Left lung (tissue), 10 donors: ENCODE results near the gene CDKN2B. TPM values are rescaled to one million over a fixed set of nuclear protein-coding genes. Genes with fewer than 3 reads are reported as not detected.

Source experiments
- ATAC-seq: fragments of 200-7000 bp; cut with Tn5 transposase; one replicate; pipeline ENCODE4 v1.9.1; 2020; ENCODE audit warnings: moderate library complexity
- DNase-seq, 4 donors: peaks; one replicate each; pipeline ENCODE4 v3.0.0-alpha.2; 2013 to 2020
- H3K27ac ChIP-seq, 2 donors: fragments of 200-600 bp; sonication (generic) in 1 of 2; one replicate each; pipeline versions ENCODE4 v1.5.0 to v1.8.0; 2020 to 2021
- H3K27me3 ChIP-seq, 2 donors: fragments of 200-600 bp; sonication (generic) in 1 of 2; one replicate each; pipeline versions ENCODE4 v1.5.0 to v1.8.0; 2020 to 2021
- H3K36me3 ChIP-seq, 2 donors: fragments of 200-600 bp; sonication (generic) in 1 of 2; one replicate each; pipeline versions ENCODE4 v1.5.0 to v1.8.0; 2020 to 2021
- H3K4me1 ChIP-seq, 2 donors: fragments of 200-600 bp; one replicate each; pipeline ENCODE4 v1.8.0; 2021
- H3K4me3 ChIP-seq, 2 donors: fragments of 200-600 bp; sonication (generic) in 1 of 2; one replicate each; pipeline versions ENCODE4 v1.5.0 to v1.8.0; 2020 to 2021; ENCODE audit warnings: mild to moderate bottlenecking in 1 of 2
- H3K9me3 ChIP-seq, 2 donors: fragments of 200-600 bp; sonication (generic) in 1 of 2; one replicate each; pipeline versions ENCODE4 v1.5.0 to v1.8.0; 2020 to 2021
- CTCF ChIP-seq, 2 donors: fragments of 200-600 bp; sonication (generic) in 1 of 2; IDR thresholded peaks; one replicate each; pipeline versions ENCODE4 v1.5.0 to v1.8.0; 2021; ENCODE audit warnings: antibody characterized with exemption in 2 of 2
- intact Hi-C, 2 donors: fragments of 100-400 bp; cut with DNase I; formaldehyde crosslinking; loops; one replicate each; pipeline versions ENCODE4 v1.11.2 to v1.14.2; 2022
- polyA plus RNA-seq, 6 donors: library from polyadenylated mRNA; unstranded; fragments of 120-200 nt; gene quantifications; one replicate each; pipeline ENCODE4 v1.2.1, GENCODE V29; 2013; ENCODE audit not compliant: insufficient read length in 6 of 6
- total RNA-seq, 2 donors: library from RNA; stranded (reverse); fragmentation: NEBNext Ultra II Directional; extraction: Animal tissue kit (Norgen Biotek cat#: 25700); gene quantifications; one replicate each; pipeline ENCODE4 v1.2.1, GENCODE V29; 2021
- donor health status: DM: no; HTN: yes; CAD: no.
- donor health status: DM: no; HTN: no; CAD: no.

CDKN2B gene
- total and polyA plus RNA-seq, 8 donors: 0.06 to 75.6 (median 0.14) TPM; not detected in 1

DNA sequence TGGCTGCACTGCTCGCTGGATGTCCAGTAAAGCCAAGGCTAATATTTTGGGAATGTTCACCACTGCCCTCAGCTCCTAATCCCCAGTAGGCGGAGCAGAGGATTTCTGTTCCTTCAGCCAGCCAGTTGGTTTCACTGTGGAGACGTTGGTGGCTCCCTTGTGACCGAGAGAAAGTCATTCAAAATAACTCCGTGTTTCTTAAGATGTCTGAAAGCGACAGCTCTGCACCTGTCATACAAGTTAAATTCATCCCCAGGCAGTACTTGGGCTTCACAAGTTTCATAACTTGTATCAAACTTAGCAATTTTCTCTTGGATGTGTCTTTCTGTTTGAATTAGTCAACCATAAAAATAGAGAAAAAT lies 382 bp upstream of the CDKN2B start:
- Histone ChIP-seq H3K27me3 (peaks cover 20 to 63% of the 10 kb centered on the region in 2 donors), H3K4me1 (peaks cover 2 to 31% of the 10 kb centered on the region in 2 donors), H3K4me3 (peak overlapping the region; percentile 62 to 78), H3K27ac (peak overlapping the region in 1 of 2 donors; percentile 86), H3K9me3 (no peaks in the 10 kb centered on the region), H3K36me3 (peaks cover 0 to 3% of the 10 kb centered on the region in 2 donors)
- intact Hi-C loops: loop anchor here in 1 of 2 donors (10.0 kb wide), 1 partner anchor 195 kb away; no protein-coding TSS in a partner anchor
- ATAC-seq (no peak), DNase-seq (no peak)
- no peak for TF ChIP-seq CTCF (IDR thresholded peaks at IDR 0.05)

GRCh38 chr9:22008384-22008716 lies 755 bp downstream of the CDKN2B start:
- Histone ChIP-seq H3K27ac (peak overlapping the region; percentile 86 to 87), H3K4me1 (peaks cover 2 to 31% of the 10 kb centered on the region in 2 donors), H3K4me3 (peak overlapping the region; percentile 62 to 78), H3K36me3 (peaks cover 0 to 3% of the 10 kb centered on the region in 2 donors), H3K27me3 (peaks cover 20 to 74% of the 10 kb centered on the region in 2 donors), H3K9me3 (no peaks in the 10 kb centered on the region)
- intact Hi-C loops: loop anchor here in 1 of 2 donors (10.0 kb wide), 1 partner anchor 194 kb away; no protein-coding TSS in a partner anchor
- ATAC-seq (no peak), DNase-seq (no peak)
- TF ChIP-seq CTCF (IDR thresholded peaks at IDR 0.05): no peak

GRCh38 chr9:22005702-22006606 lies 3.2 kb downstream of the CDKN2B start:
- H3K4me1 ChIP-seq: peaks cover 2 to 31% of the 10 kb centered on the region in 2 donors
- peaks cover 33 to 92% of the 10 kb centered on the region in 2 donors for H3K27me3 ChIP-seq
- no peak overlapping the region for H3K4me3 ChIP-seq
- H3K27ac ChIP-seq: no peak overlapping the region
- TF ChIP-seq CTCF (IDR thresholded peaks at IDR 0.05): no peak
- no peak for DNase-seq
- peaks cover 0 to 3% of the 10 kb centered on the region in 2 donors for H3K36me3 ChIP-seq
- no peak for ATAC-seq
- H3K9me3 ChIP-seq: no peaks in the 10 kb centered on the region
- intact Hi-C loops: loop anchor here in 1 of 2 donors (10.0 kb wide), 1 partner anchor 191 kb away; no protein-coding TSS in a partner anchor

- Histone ChIP-seq H3K9me3 (no peaks in the 10 kb centered on the region), H3K27me3 (peaks cover 33 to 92% of the 10 kb centered on the region in 2 donors), H3K36me3 (peaks cover 0 to 3% of the 10 kb centered on the region in 2 donors), H3K4me3 (no peak overlapping the region), H3K27ac (no peak overlapping the region), H3K4me1 (peaks cover 2 to 30% of the 10 kb centered on the region in 2 donors)
- ATAC-seq: no peak
- no peak for TF ChIP-seq CTCF (IDR thresholded peaks at IDR 0.05)
- DNase-seq: no peak
- intact Hi-C loops: loop anchor here in 1 of 2 donors (10.0 kb wide), 1 partner anchor 190 kb away; no protein-coding TSS in a partner anchor
These were observed 3.9 kb downstream of the CDKN2B start for GRCh38 chr9:22005021-22005701.

DNA sequence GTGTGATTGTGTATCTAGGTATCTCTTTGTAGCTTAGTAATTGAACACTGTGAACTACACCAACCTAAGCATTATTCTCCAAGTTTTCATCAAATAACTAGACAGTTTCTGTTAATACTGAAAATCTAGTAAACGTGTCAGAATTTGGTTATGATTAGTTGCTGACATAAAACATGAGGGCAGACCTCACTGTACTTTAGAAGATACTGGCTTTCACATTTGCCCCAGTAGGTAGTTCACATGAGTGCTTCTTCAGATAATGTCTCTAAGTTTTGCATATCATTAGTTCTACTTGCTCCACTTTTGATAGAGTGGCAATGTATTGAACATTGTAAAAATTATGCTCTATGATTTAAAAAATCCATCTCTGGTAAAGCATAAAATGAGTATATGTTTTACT lies 7.1 kb downstream of the CDKN2B start:
- peaks cover 0 to 3% of the 10 kb centered on the region in 2 donors for H3K36me3 ChIP-seq
- no peaks in the 10 kb centered on the region for H3K9me3 ChIP-seq
- TF ChIP-seq CTCF (IDR thresholded peaks at IDR 0.05): no peak
- peaks cover 0 to 12% of the 10 kb centered on the region in 2 donors for H3K4me1 ChIP-seq
- intact Hi-C loops: loop anchor here in 1 of 2 donors (10.0 kb wide), 1 partner anchor 187 kb away; no protein-coding TSS in a partner anchor
- H3K4me3 ChIP-seq: no peak overlapping the region
- DNase-seq (no peak), ATAC-seq (no peak)
- H3K27me3 ChIP-seq: peaks cover 32 to 88% of the 10 kb centered on the region in 2 donors
- no peak overlapping the region for H3K27ac ChIP-seq
